Right hindlimb (tissue), 1 donor: ENCODE data around the gene UBA7.
A peak's percentile ranks its signal among the peaks of the same experiment; 100 is the strongest.

Experiments used
- DNase-seq: peaks from one replicate; pipeline ENCODE4 v3.0.0-alpha.2; 2018

UBA7 gene

DNA sequence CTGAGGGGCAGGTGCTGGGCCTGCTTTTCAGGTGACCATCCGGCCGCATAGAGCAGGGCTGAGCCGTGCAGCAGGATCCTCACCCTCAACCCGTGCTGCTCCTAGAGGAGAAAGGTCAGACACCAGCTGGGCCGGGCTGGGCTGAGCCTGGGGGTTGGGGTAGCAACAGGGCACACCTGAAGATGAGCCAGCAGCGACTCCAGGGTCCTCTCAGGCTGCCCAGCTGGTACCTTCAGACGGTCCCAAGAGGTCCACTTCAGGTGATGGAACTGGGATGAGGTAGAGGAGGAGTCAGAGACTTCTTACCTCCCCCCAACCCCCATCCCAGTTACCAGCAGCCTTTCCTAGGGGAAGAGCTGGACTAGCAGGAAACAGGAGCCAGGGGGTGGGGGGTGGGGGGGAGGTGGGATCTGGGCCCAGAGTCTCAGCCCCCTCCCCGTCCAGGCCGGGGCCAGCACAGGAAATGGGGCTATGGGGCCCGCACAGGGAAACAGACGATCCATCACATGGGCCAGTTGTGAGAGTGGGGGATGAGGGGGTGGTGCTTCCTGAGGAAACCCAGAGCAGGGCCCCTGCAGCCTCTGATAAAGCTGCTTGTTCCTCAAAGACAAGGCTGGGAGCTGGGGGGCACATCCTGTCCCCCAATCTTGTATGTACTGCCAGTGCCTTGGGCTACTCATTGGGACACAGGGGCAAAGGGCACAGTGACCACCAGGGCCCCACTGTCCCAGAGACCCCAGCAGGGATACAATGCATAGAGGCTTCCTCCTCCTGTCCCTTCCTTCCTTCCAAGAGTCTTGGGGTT, 7.7 kb downstream of the UBA7 start:
- peak; percentile 95 for DNase-seq

DNA sequence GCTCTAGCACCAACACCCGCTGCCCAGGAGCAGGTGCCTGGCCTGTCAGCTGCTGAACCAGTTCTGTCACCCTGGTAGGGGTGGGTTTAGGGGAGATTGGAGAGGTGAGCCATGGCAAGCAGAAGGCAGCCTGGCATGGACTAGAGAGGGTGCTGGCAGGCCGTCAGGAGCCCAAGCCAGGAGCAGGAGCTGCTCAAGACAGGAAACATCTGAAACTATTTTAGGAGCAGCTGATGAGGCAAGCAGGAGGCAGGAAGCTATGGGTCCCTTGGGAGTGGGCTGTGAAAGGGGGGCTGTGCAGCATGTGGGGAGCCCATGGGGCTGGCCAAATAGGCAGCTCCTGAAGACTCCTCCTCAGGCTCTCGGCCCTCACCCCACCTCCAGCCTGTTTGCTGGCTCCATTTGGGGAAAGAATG, 8.4 kb downstream of the UBA7 start:
- peak; percentile 95 for DNase-seq

DNA sequence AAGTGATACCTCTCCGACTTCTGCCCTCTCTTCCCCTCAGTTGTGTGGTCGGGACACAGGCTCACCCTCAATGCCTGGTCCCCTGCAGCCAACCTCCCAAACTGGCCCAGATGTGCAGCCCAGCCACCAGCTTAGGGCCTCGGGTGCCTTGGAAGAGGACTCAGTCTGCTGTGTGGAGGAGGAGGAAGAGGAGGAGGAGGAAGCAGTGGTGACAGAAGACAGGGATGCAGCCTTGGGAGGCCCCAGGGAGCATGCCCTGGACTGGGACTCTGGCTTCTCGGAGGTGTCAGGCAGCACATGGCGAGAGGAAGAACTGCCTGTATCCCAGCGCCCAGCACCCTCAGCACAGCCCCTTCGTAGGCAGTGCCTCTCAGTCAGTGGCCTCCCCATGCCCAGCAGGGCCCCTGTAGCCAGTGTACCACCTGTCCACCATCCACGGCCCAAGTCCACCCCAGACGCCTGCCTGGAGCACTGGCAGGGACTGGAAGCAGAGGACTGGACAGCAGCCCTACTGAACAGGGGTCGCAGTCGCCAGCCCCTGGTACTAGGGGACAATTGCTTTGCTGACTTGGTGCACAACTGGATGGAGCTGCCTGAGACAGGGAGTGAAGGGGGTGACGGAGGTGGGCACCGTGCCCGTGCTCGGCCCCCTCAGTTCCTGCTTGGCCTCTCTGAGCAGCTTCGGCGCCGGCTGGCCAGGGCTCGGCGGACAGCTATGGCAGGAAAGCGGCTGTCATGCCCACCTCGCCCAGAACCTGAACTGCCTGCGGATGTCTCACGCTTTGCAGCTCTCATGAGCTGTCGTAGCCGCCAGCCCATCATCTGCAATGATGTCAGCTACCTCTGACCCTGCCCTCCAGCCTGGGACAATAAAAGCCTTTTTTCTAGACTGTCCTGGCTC, 9.4 kb downstream of the UBA7 start:
- peak; percentile 46 for DNase-seq

DNA sequence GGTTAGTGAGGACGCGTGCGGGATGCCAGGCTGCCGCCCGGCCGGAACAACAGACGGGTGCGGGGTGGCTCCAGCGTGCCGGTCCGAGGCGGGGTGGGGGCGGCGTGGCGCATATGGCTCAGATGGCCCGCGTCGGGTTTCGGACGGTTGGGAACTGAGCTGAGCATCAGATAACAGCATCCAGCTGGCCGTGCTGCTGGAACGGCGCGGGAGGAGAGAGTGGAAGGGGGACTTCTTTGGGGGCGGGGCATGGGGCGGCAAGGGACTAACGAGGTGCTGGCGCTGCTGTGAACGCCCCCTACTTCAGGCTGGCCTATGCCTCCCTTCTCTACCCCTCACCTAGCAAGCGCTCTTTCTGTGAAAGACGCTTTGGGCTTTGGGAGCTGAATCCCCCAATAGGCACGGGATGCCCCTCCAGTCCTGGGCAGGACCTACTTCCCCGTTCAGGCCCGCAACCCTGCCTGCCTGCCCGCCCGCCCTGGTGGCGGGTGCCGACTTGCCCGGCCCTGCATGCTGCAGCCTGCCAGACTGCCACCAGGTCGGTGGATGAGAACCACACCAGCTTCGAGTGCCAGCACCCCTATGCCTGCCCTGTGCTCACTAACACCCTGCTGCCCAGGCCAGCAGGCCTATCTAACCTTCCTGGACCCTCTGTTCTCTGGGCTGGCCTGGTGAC, 10.2 kb downstream of the UBA7 start:
- peak; percentile 86 for DNase-seq

DNA sequence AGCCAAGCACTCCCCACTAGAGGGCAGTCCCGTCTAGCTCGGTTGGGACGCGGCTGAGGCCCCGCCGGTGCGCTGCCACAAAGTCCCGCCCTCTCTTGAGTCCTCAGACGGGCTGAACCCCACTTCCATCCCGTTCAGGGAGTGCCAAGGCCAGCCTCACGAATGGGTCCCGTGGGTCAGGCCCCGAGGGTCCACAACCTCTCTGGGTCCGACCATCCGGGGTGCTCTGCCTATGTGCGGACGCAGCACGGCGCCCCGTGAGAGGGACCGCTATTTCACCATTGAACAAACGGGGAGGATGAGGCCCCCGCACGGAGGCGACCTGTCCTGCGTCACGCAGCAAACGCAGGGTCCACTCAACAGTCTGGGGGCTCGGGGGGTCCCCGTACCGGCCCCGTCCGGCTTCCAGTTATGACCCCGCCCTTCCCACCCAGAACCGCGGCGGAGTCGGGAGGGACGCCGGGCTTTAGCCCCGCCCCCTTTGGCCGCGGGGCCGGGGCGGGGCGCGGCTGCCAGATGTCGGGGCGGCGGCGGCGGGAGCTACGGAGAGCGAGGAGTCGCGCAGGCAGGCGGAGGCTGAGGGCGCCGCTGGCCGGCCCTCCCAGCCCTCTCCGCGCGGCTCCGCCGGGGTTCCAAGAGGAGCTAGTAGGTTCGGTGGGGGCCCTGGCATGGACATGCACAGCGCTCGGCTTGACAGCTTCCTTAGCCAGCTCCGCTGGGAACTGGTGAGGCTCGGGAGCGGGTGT, 10.9 kb downstream of the UBA7 start, which contains the start of gene INKA1:
TSS of gene INKA1 (plus strand) at position 543 of the 746 bp plus-strand sequence. CDS start at position 675, 132 bp downstream.
- DNase-seq: peak; percentile 93

DNA sequence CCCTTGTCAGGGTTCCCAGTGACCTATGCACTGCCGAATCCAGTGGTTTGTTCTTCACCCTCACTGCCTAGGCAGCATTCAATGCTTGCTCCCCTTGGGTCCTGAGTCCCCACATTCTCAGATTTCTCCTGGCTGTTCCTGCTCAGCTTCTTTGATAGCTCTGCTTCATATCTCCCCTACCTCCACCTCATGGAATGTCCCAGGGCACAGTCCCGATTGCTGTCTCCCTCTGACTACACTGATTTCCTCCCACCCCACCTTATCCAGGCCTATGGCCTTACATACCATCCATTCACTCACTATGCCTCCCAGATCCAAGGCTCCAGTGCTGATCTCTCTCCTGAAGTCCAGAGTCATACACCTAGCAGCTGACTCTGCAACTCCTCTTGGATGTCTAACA, 12.6 kb downstream of the UBA7 start:
- no peak for DNase-seq

DNA sequence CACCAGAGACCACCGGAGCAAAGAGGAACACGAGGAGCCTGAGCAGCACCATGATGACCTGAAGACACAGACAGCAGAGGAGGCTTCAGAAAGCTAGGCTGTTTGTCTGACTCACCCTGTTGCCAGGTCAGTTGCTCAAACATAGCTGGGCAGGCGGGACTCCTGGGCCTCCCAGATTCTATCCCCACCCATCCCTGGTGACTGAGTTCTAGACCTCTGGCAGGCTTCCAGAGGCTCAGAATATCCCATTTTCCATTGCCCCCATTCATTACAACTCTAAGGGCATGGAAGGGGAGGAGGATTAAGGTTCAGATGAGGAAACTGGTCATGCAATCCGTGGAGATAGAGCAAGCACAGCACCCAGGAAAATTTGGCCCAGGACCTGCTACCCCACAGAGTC, 14.0 kb downstream of the UBA7 start, which contains the start of gene CDHR4:
TSS of gene CDHR4 (minus strand) at position 113 of the 400 bp plus-strand sequence. CDS start at position 52, 61 bp downstream.
- DNase-seq: no peak

DNA sequence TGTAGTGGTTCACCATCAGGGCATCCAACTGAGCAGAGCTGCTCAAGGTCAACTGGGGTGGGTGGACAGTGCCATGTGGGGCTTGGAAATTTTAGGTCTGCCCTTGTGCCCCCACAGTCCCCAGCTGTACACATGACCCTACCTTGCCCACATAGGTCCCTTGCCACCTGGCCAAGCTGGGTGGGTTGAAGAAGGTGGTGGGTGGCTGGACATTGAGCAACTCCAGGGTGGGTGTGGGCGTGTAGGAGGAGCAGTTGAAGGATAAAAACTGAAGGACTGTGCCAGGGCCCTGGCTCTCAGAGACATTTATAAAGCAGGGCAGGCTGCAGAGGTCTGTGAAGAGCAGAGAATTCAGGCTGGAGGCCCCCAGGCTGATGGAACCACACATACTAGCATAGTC, 14.6 kb downstream of the UBA7 start:
- no peak for DNase-seq

DNA sequence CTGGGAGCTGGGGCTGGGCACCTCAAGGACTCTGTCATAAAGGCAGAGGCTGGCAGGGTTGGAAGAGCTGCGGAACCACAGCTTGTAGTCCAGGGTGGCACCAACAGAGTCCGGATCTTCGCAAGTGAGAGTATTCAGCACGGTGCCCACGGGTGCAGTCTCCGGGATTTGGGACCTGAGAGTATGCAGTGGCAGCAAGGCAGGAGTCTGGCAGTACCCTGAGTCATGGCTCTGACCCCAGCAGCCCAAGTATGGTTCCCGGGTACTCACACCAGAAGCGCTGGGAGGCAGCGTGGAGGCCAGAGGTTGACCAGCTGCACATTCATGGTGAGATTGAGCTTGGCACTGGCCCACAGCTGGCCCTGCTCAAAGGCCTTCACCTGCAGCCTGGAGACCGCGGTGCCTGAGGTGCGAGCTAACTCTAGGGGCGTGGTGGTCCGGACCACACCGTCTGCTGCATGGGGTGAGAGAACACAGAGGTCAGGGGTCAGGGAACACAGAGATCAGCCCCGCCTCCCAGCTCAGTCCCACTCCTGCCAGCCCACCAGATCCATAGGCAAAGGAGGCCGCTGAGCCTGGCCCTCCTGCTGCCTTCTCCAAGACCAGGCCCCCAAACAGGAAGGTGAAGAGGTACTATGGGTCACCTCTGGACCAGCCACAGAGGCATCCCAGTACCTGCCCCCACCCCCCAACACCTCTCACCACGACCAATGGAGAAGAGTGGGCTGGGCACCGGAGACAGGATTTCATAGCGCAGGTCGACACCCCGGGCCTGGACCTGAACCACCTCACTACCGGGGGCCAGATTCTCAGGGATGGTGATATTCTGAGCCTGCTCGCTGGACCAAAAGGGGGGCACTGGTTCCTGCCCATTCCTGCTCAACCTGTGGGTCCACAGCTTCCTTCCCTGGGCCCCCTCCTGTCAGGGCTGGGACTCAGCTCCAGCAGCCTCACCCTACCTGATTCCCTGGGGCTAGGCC, 18.5 kb downstream of the UBA7 start:
- DNase-seq: no peak

DNA sequence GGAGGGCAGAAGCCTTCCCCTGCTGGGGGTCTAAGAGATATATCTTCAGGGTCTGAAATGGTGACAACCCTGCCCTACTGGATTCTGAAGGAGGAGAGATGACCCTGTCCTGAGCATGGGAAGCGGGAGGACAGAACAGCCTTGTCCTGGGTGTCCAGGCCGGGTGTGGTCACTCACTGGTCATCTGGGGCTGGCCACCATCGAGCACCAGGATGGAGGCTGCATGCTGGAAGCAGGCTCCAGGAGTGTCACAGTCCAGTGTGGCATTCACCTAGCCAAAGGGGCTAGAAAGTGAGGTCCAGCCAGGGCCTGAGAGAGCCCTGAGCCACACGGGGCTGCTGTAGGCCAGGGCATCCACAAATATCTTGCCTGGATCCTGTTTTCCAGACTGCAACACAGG, 19.3 kb downstream of the UBA7 start:
- DNase-seq: no peak

DNA sequence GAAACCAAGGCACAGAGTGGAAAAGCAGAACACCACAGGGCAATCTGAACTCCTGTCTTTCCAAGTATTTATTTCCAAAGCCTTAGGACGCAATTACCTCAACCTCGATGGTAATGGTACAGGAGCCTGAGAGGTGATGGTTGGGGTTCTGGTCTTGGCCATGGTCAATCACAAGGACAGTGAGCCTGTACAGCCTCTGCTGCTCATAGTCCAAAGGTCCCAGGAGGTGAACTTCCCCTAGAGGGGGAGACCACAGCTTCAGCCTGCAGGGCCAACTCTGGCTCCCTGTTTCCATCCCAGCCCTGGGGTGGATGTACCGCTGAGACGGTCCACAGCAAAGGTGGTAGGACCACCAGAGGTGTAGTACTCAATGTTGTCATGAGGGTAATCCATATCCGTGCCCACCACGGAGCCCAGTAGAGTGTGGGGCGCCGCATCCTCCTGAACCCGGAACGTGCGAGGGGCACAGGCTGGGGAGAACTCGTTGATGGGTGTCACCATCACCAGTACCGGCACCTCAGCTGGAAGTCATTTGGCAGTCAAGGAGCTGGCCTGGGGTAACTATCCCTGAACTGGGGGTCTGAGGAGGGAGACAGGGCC, 20.2 kb downstream of the UBA7 start:
- DNase-seq: no peak

DNA sequence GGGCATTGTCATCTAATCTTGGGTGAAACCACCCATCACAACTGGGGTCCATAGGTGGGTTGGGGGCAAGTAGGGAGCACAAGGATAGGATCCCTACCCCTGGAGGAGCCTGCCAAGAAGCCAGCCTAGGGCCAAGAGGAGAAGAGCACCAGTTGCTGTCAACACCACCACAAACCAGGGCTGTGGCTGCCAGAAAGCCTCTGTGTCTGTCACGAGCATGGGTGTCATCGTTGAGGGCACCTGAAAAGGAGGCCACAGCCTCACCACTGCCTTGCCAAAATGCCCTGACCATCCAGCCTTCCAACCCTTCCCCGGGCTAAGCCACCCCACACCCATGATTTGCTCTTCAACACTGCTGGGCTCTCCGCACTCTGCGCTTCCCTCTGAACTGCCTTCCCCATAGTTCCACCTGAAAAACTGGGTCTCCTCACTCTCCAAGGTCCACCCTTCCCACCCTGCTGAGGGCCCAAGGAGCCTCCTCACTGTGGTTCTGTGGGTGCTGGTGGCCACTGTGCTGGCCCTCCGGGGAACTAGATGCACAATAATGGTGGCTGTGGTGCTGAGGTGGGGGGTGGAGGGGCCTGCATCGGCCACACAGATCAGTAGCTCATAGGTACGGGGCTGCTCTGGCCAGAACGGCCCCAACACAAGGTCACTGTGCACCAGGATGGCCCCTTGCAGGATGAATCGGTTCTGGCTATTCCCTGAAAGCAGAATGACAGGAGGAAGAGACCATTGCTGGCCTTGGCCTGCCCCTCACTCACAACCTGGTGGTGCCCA, 21.2 kb downstream of the UBA7 start:
- DNase-seq: no peak

DNA sequence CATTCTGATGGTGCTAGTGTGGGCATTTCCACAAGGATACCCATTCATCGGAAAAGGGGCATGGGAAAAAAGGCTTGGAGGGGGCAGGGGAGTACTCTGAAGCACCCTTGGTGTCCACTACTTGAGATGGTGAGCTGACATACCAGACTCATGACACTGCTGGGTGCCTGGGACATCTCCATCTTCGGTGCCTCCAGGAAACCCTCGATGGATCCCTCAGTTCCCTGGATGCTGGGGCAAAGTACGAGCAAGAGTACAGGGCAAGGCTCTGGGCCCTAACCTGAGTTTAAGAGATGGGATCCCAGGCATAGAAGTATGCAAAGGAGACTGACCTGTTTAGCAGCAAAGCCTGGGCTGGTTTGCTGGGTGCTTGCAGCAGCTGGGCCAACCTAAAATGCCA, 22.2 kb downstream of the UBA7 start:
- no peak for DNase-seq

DNA sequence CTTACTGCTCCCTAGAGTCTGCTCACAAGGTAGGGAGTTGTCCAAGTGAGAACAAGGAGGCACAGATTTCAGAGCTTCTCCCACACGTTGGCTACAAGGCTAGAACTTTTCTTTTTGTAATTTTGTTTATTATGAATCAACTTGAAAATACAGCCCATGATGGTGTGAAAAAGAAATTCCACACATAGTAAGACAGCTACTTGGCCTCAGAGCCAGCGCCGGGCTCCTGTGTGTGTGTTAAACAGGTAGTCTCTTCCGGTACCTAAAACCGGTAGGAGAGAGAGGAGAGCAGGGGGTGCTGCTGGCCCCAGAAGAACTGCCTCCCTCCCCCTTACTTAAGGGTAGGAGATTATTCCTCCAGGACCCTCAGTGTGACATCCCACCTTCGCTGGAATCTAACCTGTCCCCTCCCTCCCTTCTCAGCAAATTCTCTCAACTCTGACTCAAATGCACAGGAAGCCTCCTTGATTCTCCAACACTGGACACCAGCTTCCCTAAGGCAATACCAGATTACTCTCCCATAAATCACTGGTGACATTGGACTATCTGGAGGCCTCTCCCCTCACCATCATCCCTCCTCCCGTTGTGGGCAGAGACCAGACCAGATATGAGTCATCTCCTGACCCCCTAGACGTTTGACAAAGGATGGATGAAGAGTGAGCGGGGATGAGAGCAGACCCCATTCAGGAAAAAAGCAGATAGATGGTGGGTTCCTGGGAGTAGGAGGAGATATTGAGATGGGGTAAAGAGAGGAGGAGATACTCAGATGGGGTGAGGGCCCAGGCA, 22.9 kb downstream of the UBA7 start:
- DNase-seq: no peak

DNA sequence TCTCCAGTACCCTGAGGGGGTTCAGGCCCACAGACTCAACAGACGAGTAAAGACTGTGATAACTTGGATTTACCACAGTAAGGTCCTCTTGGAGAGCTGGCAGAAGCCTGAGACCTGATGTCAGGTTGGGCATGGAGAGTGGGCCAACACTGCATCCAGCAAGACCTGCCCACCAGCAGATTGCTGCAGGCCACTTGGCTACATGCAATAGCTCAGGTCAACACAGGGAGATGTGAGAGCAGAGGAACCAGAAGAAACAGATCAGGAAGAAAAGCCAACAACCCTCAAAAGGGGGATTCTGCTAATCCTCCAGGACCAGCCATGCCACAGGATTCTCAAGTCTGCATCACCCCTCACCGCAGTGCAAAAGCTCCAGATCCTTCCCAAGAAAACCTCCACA, 25.7 kb downstream of the UBA7 start:
- DNase-seq: no peak

DNA sequence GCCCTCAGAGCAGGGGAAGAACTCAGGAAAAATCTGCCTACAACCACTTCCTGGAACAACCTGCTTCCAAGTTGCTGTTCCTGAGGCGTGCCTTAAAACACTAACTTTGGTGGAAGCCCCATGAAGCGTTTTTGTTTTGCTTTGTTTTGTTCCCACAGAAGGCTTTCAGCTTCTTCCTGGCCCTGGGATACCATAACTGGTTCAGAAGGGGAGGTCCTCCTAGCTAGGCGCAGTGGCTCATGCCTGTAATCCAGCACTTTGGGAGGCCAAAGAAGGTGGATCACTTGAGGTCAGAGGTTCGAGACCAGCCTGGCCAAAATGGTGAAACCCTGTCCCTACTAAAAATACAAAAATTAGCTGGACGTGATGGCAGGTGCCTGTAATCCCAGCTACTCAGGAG, 26.2 kb downstream of the UBA7 start:
- no peak for DNase-seq

DNA sequence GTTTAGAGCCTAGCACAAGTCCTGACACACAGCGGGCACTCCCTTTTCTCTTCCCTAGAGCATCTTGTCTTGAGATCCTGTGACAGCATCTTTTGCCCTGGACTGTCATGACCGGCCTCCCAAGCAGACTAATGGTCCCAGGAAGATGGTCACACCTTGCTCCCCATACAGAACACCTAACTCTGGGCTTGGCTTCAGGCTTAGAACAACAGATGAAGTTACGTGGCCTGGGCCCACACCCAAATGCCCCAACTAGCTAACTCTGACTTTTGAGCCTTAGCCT, 26.6 kb downstream of the UBA7 start:
- no peak for DNase-seq

DNA sequence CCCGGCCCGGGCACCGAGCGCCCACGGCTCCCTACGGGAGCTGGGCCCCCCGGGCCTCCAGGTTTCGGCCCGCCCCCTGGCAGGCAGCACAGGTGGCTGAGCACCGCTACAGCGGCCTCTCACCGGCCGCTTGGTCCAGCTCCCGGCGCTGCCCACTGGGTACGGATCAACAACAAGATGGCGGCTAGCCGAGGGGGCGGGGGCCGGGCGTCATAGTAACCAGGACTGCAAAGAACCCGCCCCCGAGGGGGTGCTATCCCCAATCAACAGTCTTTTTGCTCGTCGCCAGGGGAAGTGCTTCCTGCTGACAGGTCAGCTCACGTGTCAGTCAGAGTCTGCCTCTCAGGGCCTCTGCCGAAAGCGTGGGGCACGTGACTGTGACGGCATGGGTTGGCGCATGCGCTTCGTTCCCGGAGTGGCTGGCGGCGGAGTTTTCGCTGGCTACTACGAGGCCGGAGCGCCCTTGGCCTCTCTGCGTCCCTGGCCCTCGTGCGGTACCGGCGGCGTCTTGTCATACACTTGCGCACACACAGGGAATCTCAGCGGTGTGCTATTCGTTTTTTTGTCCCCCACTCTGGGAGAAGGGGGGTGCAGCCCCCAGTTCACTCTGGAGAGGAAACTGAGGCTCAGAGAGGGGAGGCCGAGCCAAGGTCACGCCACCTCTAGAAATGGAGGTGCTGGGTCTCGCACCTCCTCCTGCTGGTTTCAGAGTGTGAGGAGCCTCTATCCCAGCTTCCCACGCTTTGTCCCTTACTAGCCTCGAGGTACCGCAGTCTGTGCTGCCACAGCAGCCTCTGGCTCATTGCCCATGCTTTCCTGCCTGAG, 27.2 kb downstream of the UBA7 start, which contains the start of gene IP6K1:
TSS of gene IP6K1 (minus strand) at position 186 of the 825 bp plus-strand sequence. CDS start 38,502 bp downstream, outside the sequence.
- peak; percentile 100 for DNase-seq
